Small intestine (tissue), 7 donors: ENCODE data around the gene ERG. TPM values are rescaled to one million over a fixed set of nuclear protein-coding genes. Genes with fewer than 3 reads are reported as not detected.

Source experiments
- DNase-seq, 2 donors: peaks; one replicate each; pipeline versions ENCODE4 v3.0.0 to v3.0.0-alpha.2; 2013
- FAIRE-seq: peaks from 2 replicates; lab custom pipeline; 2012; peaks lifted over from hg19 to GRCh38; lab: Jason Lieb, UNC
- H3K27ac ChIP-seq, 3 donors: one replicate each; pipeline ENCODE4 v1.5.1; 2013; ENCODE audit warnings: low read length in 2 of 3, mild to moderate bottlenecking in 2 of 3, control low read depth in 1 of 3, inconsistent platforms in 1 of 3, low read depth in 1 of 3, moderate library complexity in 1 of 3
- H3K27me3 ChIP-seq, 3 donors: one replicate each; pipeline ENCODE4 v1.6.1; 2013; ENCODE audit warnings: low read length in 3 of 3, inconsistent platforms in 1 of 3; ENCODE audit not compliant: control insufficient read depth in 3 of 3, insufficient read depth in 3 of 3
- H3K36me3 ChIP-seq, 3 donors: one replicate each; pipeline ENCODE4 v1.6.1; 2013; ENCODE audit warnings: low read length in 3 of 3, inconsistent platforms in 1 of 3, low read depth in 1 of 3, mild to moderate bottlenecking in 1 of 3, moderate library complexity in 1 of 3; ENCODE audit not compliant: control insufficient read depth in 3 of 3, insufficient read depth in 2 of 3
- H3K4me1 ChIP-seq, 3 donors: one replicate each; pipeline ENCODE4 v1.6.1; 2013; ENCODE audit warnings: low read length in 2 of 3, inconsistent platforms in 1 of 3, low read depth in 1 of 3, mild to moderate bottlenecking in 1 of 3, moderate library complexity in 1 of 3; ENCODE audit not compliant: control insufficient read depth in 3 of 3, insufficient read depth in 2 of 3
- H3K4me3 ChIP-seq, 3 donors: one replicate each; pipeline ENCODE4 v1.5.1; 2013; ENCODE audit warnings: low read length in 3 of 3, control low read depth in 1 of 3, inconsistent platforms in 1 of 3, low read depth in 1 of 3, mild to moderate bottlenecking in 1 of 3, moderate library complexity in 1 of 3
- H3K9me3 ChIP-seq, 2 donors: one replicate each; pipeline ENCODE4 v1.6.1; 2013; ENCODE audit warnings: low read depth in 1 of 2, low read length in 1 of 2; ENCODE audit not compliant: control insufficient read depth in 2 of 2, insufficient read depth in 1 of 2
- WGBS, 3 donors: extraction: QIAGEN DNeasy Blood & Tissue Kit; methylation state at CpG; one replicate each; pipeline ENCODE4 v1.1.7; 2013; 5-methylcytosine and 5-hydroxymethylcytosine counted together
- polyA plus RNA-seq, 4 donors: library from polyadenylated mRNA; stranded (reverse) in 3 of 4; unstranded in 1 of 4; fragments of 200-250 nt in 3 of 4; fragments of 120-200 nt in 1 of 4; gene quantifications; one replicate each; pipeline versions ENCODE4 v1.2.1 to v1.2.3, GENCODE V29; 2013
- donor health status: healthy with polysubstance abuse.
- donor health status: control.
- donor health status: control.
- donor health status: Bipolar disorder and iron deficiency.
- donor health status: healthy.

Gene ERG
- polyA plus RNA-seq, 4 donors = 0.22 to 10.8 (median 3.4) TPM

DNA sequence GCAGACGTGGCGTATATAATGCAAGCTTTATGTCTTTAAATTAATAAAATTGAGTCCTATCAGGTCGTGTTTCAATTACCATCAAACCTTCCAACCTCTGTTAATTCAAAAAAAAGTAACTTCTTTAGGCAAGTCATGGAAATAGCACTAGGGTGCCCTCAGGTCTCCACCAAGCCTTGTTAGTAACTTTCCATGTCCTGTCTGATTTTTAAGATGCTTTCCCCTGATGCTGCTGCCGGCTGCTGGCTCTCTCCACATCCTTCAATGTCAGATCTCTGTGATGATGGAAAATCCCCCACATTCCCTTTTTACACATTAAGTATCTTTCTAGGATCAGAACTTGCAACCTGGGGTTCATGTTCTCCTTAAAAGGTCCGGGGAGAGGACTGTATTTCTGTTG lies 3.0 kb downstream of the ERG start:
- FAIRE-seq = no peak
- Histone ChIP-seq H3K4me3 (no peak overlapping the region), H3K27ac (peak overlapping the region in 1 of 3 donors; percentile 3)

DNA sequence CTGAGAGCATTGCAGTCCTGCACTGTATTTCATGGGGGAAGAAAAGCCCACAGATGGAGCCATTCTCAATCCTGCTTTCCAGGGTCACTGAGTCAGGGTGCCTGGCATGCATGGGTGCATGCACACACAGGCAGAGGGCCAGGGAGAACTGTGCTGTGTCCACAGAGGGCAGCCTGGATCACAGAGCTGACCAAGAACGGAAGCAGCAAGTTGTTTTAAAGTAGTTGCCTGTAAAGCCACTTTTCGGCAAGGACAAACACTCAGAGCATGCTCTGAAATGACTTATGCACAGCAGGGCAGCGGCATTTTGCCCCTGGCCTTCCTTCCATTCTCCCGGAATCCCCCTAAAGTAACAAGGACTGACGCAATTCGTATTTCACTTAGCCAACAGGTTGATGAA lies 3.6 kb downstream of the ERG start:
- FAIRE-seq = no peak
- no peak overlapping the region for H3K27ac ChIP-seq

More for the DNA sequence above, 3.0 kb downstream of the ERG start:
- no peaks in the 10 kb centered on the region for H3K36me3 ChIP-seq
- DNase-seq = no peak
- WGBS, 3 donors = 61 to 70% (median 66%) methylated on average over 5 of the region's 5 CpGs
- H3K27me3 ChIP-seq = no peaks in the 10 kb centered on the region
- H3K9me3 ChIP-seq = no peaks in the 10 kb centered on the region
- no peaks in the 10 kb centered on the region for H3K4me1 ChIP-seq

DNA sequence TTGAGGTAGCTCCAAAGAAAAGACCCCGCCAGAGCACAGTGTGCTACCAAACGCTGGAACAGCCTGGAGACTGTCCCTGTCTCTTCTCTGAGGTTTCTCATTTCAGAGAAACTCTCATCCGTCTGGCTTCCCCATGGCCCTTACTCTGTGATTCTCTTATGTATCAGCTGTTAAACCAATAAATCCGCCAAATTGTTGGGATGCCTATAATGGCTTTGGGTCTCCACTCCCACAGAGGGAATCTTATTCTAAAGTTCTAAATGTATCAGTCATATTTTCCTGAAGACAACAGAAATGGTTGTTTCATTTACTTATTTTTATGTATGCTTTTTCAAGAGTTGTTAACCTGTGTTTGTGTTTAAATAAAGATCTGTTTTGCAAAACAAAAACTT lies 4.0 kb downstream of the ERG start:
- Histone ChIP-seq H3K4me1 (peaks cover 0 to 4% (median 0%) of the 10 kb centered on the region in 3 donors), H3K4me3 (no peak overlapping the region), H3K27me3 (no peaks in the 10 kb centered on the region), H3K36me3 (no peaks in the 10 kb centered on the region), H3K27ac (peak overlapping the region in 1 of 3 donors; percentile 39), H3K9me3 (no peaks in the 10 kb centered on the region)
- DNase-seq (no peak), FAIRE-seq (no peak)
- 63 to 74% (median 72%) methylated on average over 4 of the region's 4 CpGs for WGBS, 3 donors

More for the DNA sequence above, 3.6 kb downstream of the ERG start:
- no peaks in the 10 kb centered on the region for H3K36me3 ChIP-seq
- no peak for DNase-seq
- WGBS, 3 donors = 50 to 66% (median 59%) methylated on average over 6 of the region's 6 CpGs
- no peaks in the 10 kb centered on the region for H3K9me3 ChIP-seq
- H3K4me3 ChIP-seq = no peak overlapping the region
- no peaks in the 10 kb centered on the region for H3K27me3 ChIP-seq
- H3K4me1 ChIP-seq = peaks cover 0 to under 1% (median 0%) of the 10 kb centered on the region in 3 donors

DNA sequence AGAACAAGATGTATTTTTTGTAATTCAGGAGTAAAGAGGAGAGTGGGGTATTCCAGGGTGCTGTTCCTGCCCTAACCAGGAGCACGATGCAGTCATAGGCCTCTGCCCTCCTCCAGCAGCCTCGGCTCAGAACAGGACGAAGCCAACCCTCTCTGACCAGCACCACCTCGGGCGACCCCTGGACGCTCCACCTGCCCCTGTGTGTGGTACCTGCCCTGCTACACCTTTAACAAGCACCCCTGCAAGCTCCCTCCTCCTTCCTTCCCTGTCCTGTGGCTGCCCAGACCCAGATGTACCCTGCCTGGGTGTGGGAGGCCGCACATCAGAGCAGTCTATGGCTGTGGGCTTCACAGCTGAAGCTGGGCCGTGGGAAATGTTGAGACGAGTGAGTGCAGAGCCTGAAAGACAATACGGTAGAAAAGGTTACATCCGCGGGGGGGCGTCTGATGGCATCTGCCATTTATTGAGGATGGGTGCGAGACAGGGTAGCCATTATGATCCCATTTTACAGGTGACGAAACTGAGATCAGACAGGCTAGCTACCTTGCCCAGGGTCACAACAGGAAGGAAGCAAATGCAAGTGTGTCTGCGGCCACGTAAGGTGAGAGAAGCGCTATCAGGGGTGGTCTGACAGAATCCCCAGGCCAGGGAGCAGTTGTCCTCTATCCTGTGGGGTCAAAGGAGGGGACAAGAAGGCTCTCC lies 4.6 kb downstream of the ERG start:
- 76 to 89% (median 78%) methylated on average over 18 of the region's 18 CpGs for WGBS, 3 donors
- FAIRE-seq = no peak
- no peak overlapping the region for H3K4me3 ChIP-seq
- H3K36me3 ChIP-seq = no peaks in the 10 kb centered on the region
- H3K27ac ChIP-seq = peak overlapping the region in 1 of 3 donors; percentile 39
- H3K4me1 ChIP-seq = peaks cover 0 to 9% (median 0%) of the 10 kb centered on the region in 3 donors
- H3K27me3 ChIP-seq = no peaks in the 10 kb centered on the region
- no peaks in the 10 kb centered on the region for H3K9me3 ChIP-seq
- no peak for DNase-seq

DNA sequence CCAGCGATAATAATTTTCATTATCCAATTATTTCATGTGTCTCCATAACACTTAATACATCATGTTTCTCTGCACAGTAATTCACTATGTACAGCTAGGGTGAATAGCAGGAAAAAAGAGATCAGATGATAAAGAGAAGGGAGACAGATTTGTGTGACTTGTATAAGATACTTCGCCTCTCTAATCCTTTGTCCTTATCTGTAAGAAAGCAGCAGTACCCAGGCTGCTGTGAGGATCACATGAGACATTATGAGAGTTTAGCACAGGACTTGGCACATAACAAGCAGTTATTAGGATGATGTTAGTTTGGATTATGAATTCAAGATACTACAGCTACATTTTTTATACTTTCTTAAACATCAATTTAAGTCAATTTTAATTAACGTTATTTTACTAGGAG lies 6.3 kb downstream of the ERG start:
- no peaks in the 10 kb centered on the region for H3K27me3 ChIP-seq
- H3K9me3 ChIP-seq = no peaks in the 10 kb centered on the region
- no peak overlapping the region for H3K27ac ChIP-seq
- WGBS, 3 donors = 45 to 82% (median 67%) methylated on average over 2 to 3 of the region's 3 CpGs
- H3K4me3 ChIP-seq = no peak overlapping the region
- DNase-seq (no peak), FAIRE-seq (no peak)
- no peaks in the 10 kb centered on the region for H3K36me3 ChIP-seq
- peaks cover 0 to 14% (median 0%) of the 10 kb centered on the region in 3 donors for H3K4me1 ChIP-seq

DNA sequence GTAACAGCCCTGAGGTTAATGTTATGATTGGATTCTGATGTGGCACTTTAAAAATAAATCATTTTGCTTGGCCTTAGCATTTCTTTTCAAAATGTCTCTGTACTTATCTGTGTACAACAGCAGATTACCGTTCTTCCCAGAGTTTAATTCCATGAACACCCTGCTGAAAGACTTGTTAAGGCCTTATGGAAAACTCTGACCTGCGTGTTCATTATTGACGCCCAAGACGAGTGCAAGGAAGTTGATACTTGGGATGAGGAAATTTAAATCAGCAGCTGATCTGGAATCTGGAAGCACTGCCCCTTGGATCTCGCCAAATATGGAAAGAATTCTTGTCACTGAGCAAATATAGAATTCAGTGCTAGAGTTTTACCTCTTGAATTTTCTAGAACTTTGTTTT lies 6.7 kb downstream of the ERG start:
- DNase-seq = no peak
- no peaks in the 10 kb centered on the region for H3K9me3 ChIP-seq

DNA sequence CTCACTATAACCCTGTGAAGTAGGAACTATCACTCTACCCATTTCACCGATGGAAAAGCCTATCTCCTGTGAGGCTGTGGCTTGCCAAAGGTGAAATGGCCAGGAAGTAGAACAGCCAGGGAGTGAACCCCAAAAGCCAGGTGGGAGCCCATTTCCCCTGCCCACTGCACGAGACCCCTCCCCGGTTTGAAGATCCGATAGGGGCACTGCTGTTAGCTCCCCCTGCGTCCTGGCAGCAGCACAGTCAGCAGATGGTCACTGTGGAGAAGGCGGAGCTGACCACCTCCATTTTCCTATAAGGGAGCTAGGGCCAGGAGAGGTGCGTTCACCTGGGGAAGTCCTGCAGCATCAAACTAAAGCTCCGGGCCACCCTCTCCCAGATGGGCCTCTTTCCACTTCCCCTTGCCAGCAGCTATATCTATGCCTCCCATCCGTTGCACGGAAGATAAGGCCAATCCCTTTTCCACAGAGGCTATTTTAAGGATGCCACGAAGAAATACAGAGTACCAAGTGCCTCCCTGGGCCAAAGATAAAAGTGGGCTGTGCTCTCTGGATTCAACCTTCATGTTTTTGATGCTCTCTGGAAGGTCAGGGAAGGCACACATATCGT lies 7.8 kb downstream of the ERG start:
- H3K27ac ChIP-seq = no peak overlapping the region
- WGBS, 3 donors = 74 to 79% (median 79%) methylated on average over 12 of the region's 12 CpGs
- FAIRE-seq = no peak

More for the DNA sequence above, 6.7 kb downstream of the ERG start:
- no peak for FAIRE-seq
- 56 to 70% (median 62%) methylated on average over 5 of the region's 5 CpGs for WGBS, 3 donors
- peaks cover 0 to 14% (median 0%) of the 10 kb centered on the region in 3 donors for H3K4me1 ChIP-seq
- no peak overlapping the region for H3K27ac ChIP-seq
- no peaks in the 10 kb centered on the region for H3K36me3 ChIP-seq
- no peak overlapping the region for H3K4me3 ChIP-seq
- no peaks in the 10 kb centered on the region for H3K27me3 ChIP-seq

DNA sequence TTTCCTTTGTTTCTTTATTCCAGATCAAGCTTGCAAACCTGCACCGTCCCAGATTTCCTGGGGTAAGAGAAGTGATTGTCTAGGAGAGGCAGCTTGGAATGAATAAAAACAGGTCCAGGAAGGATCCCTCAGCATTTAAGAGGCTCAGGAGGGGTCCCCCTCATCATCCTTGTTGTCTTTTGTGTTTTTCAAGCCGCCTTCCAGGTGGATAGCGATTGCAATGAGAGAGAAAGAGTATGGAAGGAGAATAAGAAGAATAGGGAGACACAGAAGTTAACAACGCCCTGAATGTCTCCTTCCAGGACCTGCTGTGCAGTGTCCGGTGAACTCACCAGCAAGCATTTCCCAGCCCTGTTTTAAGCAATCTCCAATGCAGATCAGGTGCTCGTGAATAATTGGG lies 8.5 kb downstream of the ERG start:
- WGBS, 3 donors = 74 to 82% (median 79%) methylated on average over 6 of the region's 6 CpGs
- no peak overlapping the region for H3K27ac ChIP-seq
- H3K9me3 ChIP-seq = no peaks in the 10 kb centered on the region
- FAIRE-seq (no peak), DNase-seq (no peak)
- H3K4me1 ChIP-seq = peaks cover 0 to 14% (median 0%) of the 10 kb centered on the region in 3 donors
- no peak overlapping the region for H3K4me3 ChIP-seq
- no peaks in the 10 kb centered on the region for H3K36me3 ChIP-seq
- H3K27me3 ChIP-seq = no peaks in the 10 kb centered on the region

More for the DNA sequence above, 7.8 kb downstream of the ERG start:
- Histone ChIP-seq H3K4me3 (no peak overlapping the region), H3K27me3 (no peaks in the 10 kb centered on the region), H3K36me3 (no peaks in the 10 kb centered on the region), H3K9me3 (no peaks in the 10 kb centered on the region), H3K4me1 (peaks cover 0 to 14% (median 0%) of the 10 kb centered on the region in 3 donors)
- DNase-seq = no peak
